Measurements from ENCODE around the gene IRF8.

The IRF8 gene

DNA sequence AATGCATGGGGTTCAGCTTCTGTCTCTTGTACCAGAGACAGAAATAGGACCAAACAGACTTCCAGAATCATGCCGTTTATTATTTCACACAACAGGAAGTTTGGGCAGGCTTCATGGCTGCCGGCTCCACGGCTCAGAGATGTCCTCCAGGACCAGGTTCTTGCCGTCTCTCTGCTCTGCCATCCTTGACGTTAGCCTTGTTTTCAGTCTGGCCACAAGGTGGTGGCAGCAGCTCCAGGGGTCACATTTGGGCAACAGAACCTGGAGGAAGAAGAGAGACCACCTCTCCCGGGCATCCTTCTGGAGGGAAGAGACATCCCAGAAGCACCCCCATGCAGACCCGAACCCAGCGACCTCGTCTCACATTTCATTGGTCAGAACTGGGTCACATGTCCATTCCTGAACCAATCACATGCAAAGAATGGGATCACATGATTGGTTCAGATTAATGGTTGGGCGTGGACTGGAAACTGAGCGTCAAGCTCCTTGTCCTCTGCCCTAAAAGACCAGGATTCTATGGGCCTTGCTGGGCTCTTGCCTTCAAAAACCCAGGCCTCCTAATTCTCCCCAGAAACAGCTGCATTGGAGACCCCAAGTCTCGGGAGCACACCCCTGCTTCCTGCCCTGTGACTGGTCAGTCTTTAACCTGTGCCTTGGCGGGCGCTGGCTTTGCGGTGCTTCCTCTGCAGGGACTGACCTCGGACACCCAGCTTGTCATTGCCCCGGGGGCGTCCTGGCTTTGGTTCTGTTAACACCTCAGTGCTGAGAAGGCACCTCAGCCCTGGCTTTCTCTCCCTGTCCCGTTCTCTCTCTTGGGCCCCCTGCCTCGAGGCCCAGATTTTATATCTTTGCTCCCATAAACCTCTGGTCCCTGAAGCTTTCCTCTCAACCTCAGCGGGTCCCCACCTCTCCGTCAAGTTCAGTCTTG, 63.3 kb downstream of the IRF8 start:
- TF ChIP-seq, protein P1, sequence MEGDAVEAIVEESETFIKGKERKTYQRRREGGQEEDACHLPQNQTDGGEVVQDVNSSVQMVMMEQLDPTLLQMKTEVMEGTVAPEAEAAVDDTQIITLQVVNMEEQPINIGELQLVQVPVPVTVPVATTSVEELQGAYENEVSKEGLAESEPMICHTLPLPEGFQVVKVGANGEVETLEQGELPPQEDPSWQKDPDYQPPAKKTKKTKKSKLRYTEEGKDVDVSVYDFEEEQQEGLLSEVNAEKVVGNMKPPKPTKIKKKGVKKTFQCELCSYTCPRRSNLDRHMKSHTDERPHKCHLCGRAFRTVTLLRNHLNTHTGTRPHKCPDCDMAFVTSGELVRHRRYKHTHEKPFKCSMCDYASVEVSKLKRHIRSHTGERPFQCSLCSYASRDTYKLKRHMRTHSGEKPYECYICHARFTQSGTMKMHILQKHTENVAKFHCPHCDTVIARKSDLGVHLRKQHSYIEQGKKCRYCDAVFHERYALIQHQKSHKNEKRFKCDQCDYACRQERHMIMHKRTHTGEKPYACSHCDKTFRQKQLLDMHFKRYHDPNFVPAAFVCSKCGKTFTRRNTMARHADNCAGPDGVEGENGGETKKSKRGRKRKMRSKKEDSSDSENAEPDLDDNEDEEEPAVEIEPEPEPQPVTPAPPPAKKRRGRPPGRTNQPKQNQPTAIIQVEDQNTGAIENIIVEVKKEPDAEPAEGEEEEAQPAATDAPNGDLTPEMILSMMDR (IDR thresholded peaks at IDR 0.05; ENCODE audit: control insufficient read depth, insufficient read depth, low read depth, low read length, missing control alignments): no peak
- H3K4me3 ChIP-seq (ENCODE audit: control insufficient read depth, low read depth, low read length): no peak overlapping the region
- no peak for DNase-seq (ENCODE audit: low read depth)

DNA sequence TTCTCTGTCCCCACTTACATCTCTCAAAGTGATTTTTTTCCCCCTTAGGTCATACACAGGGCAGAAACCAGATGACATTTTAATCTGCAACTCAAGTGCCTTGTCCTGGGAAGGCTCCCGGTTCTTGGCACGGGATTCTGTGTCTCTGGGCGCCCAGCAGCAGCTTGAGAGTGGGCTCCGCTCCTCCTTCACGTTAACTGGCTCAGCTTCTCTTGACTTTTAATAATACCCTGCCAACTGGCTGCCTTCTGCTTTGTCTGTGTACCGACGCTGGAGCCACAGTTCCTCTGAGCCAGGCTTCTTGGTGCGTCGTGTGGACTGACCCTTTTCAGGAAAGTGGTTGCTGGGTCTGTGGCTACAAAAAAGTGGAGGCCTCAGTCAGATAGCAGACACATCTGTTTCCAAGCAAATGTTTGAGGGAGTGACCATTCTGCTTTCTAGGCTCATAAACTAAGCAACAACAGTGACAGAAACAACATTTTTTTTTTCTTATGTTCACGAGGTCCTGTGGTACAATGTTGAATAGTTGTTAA, 64.9 kb downstream of the IRF8 start:
- TF ChIP-seq, protein P1 (IDR thresholded peaks at IDR 0.05; ENCODE audit: control insufficient read depth, insufficient read depth, low read depth, low read length, missing control alignments): no peak
- H3K4me3 ChIP-seq (ENCODE audit: control insufficient read depth, low read depth, low read length): no peak overlapping the region
- no peak for DNase-seq (ENCODE audit: low read depth)

DNA sequence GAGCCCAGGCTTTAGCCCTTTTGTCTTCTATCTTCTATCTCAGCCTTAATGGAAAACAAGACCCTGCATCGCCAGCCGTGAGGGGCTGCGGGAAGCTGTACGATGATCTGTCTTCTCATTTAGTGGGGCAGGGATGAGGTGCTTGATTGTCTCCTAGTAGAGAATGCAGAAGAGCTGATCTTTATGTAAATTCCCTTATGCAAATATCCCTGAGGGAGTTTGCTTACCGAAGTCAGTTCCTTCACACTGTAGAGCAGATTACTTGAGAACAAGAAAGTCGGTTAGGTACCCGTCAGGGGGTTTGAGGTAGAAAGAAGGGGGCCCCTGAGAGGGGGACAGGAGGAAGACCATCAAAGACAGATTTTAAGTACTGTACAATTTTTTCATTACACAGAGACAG, 66.2 kb downstream of the IRF8 start:
- H3K4me3 ChIP-seq (ENCODE audit: control insufficient read depth, low read depth, low read length): no peak overlapping the region
- no peak for DNase-seq (ENCODE audit: low read depth)
- TF ChIP-seq, protein P1 (IDR thresholded peaks at IDR 0.05; ENCODE audit: control insufficient read depth, insufficient read depth, low read depth, low read length, missing control alignments): no peak

GRCh38 chr16:85967111-85967510, 68.1 kb downstream of the IRF8 start:
- TF ChIP-seq, protein P1 (IDR thresholded peaks at IDR 0.05; ENCODE audit: control insufficient read depth, insufficient read depth, low read depth, low read length, missing control alignments): no peak
- no peak for DNase-seq (ENCODE audit: low read depth)
- H3K4me3 ChIP-seq (ENCODE audit: control insufficient read depth, low read depth, low read length): no peak overlapping the region

DNA sequence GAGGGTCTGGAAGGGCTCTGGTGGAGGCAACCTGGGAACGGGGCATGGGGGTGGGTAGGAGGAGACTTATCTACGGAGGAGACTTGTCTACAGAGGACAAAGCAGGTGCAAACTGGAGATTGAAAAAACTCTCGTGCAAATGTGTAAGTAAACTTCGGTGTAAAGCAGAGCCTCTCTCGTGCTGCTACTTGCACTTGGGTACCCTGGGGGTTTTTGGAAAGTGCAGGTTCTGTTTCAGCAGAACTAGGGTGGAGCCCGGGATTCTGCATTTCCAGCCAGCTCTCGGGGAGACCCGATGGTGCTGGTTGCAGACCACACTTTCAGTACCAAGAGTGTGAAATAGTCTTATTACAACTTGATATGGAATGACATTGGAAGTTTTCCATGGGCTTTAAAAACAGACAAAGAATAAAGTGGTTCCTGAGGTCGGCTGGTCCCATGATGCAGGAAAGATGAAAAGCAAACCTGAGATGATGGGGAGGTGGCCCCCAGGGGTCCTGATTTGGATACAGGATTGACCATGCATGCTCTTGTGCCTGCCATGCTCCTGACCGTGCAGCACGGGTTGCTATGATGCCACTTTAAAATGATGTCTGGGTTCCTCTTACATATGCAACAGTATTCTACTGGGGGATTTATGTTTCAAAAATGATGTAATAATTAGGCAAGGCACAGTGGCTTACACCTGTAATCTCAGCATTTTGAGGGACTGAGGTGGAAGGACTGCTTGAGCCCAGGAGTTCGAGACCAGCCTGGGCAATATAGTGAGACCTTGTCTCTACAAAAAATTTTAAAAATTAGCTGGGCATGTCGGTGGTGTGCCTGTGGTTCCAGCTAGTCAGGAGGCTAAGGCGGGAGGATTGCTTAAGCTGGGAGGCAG, 69.3 kb downstream of the IRF8 start:
- TF ChIP-seq, protein P1 (IDR thresholded peaks at IDR 0.05; ENCODE audit: control insufficient read depth, insufficient read depth, low read depth, low read length, missing control alignments): no peak
- DNase-seq (ENCODE audit: low read depth): no peak
- no peak overlapping the region for H3K4me3 ChIP-seq (ENCODE audit: control insufficient read depth, low read depth, low read length)

DNA sequence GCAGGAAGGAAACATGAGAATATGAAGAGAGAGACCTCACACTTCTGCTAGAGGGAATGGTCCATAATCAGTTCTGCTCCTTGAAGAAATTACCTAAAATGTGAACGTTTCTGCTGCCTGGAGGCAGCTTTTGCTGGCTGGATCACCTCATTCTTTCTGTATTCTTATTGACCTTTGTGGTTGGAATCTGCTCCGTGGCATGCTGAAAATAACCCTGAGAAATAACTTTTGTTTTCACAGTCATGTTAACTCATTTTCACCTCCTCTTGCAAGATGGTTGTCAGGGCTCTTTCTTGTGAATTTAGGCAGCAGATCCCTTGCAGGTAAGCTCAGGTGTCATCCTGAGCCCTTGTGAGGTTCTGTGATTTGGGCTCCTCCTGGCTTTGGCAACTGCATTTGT, 70.2 kb downstream of the IRF8 start:
- no peak for DNase-seq (ENCODE audit: low read depth)
- no peak overlapping the region for H3K4me3 ChIP-seq (ENCODE audit: control insufficient read depth, low read depth, low read length)
- TF ChIP-seq, protein P1 (IDR thresholded peaks at IDR 0.05; ENCODE audit: control insufficient read depth, insufficient read depth, low read depth, low read length, missing control alignments): no peak
